ENCODE results near the gene SUGP1. TPM values are rescaled to one million over a fixed set of nuclear protein-coding genes. Genes with fewer than 3 reads are reported as not detected.

SUGP1 gene
- total and polyA plus RNA-seq, 2 of the 13 experiments (the other 11 are each of a cell fraction or from before 2014, with no cell fraction given) = 21.6 to 25.9 TPM

DNA sequence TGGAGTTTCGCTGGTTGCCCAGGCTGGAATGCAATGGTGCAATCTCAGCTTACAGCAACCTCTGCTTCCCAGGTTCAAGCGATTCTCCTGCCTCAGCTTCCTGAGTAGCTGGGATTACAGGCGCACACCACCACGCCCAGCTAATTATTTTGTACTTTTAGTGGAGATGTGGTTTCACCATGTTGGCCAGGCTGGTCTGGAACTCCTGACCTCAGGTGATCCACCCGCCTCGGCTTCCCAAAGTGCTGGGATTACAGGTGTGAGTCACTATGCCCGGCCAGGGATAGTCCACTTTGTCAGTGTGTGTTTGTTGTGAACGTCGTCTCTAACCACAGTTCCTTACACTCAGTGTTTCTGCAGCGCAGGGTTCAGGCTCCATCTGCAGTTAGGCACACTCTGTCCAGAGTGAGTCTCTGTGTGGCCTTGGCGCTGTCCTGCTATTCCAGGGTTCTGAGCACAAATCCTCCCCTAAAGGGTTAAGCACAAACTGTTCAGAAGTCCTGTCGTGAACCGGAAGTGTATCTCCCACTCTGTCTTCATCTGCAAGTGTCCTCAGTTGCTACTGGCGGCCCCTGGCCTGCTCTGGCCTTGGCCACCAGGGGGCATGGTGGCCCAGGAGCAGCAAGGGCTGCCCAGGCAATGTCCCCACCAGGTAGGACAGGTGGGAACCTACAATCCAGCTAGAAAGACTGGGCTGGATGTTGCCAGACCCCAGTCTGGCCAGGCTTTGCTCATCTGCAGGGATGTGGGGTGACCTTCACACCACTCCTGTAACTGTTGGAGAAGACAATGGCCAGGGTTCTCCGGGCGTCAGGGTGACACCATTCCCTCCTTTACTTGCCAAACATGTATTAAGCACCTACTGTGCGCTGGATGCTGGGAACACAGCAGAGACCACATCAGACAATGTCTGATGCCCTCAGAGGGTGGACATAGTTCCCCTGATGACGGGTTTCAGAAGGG lies 46.4 kb upstream of the SUGP1 start (continued):
- TF ChIP-seq, protein P1, sequence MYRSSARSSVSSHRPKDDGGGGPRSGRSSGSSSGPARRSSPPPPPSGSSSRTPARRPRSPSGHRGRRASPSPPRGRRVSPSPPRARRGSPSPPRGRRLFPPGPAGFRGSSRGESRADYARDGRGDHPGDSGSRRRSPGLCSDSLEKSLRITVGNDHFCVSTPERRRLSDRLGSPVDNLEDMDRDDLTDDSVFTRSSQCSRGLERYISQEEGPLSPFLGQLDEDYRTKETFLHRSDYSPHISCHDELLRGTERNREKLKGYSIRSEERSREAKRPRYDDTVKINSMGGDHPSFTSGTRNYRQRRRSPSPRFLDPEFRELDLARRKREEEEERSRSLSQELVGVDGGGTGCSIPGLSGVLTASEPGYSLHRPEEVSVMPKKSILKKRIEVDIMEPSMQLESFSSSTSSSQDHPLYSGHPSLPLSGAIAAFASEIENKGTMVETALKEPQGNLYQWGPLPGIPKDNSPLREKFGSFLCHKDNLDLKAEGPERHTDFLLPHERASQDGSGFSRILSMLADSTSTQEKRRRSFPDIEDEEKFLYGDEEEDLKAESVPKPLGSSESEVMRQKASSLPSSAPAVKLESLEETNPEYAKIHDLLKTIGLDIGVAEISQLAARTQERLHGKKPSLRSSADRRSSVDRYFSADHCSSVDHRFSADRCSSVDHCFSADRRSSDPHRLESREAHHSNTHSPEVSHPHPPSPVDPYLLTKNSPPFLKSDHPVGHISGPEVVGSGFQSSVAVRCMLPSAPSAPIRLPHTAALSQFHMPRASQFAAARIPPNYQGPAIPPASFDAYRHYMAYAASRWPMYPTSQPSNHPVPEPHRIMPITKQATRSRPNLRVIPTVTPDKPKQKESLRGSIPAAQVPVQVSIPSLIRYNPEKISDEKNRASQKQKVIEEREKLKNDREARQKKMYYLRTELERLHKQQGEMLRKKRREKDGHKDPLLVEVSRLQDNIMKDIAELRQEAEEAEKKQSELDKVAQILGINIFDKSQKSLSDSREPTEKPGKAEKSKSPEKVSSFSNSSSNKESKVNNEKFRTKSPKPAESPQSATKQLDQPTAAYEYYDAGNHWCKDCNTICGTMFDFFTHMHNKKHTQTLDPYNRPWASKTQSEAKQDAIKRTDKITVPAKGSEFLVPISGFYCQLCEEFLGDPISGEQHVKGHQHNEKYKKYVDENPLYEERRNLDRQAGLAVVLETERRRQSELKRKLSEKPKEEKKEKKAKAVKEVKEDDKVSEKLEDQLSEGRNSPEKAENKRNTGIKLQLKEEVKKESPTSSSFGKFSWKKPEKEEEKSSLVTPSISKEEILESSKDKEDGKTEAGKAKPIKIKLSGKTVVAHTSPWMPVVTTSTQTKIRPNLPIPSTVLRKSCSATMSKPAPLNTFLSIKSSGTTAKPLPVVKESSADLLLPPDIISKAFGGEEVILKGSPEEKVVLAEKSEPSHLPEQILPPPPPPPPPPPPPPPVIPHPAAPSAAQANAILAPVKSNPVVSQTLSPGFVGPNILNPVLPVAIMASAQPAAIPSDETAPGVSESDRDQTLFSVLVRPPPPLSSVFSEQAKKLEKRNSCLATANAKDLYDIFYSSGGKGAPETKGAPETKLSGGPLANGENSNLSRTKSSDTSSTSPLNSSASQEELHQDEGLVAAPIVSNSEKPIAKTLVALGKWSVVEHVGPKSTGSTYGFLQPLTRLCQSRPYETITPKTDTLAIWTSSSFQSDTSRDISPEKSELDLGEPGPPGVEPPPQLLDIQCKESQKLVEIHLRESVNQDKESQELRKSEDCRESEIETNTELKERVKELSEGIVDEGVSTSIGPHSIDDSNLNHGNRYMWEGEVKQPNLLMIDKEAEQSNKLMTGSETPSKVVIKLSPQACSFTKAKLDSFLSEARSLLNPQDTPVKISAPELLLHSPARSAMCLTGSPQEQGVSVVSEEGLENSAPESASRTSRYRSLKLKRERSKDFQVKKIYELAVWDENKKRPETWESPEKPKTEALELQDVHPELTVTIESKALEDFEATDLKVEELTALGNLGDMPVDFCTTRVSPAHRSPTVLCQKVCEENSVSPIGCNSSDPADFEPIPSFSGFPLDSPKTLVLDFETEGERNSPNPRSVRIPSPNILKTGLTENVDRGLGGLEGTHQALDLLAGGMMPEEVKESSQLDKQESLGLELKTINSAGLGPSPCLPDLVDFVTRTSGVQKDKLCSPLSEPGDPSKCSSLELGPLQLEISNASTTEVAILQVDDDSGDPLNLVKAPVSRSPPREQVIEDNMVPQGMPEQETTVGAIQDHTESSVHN (CRISPR knock-in tag; IDR thresholded peaks at IDR 0.05) = no peak; the same call in 1 of the 2 replicates
- TF ChIP-seq MATR3 (CRISPR knock-in tag; IDR thresholded peaks at IDR 0.05) = no peak
- no peak for TF ChIP-seq FLYWCH1 (CRISPR knock-in tag; IDR thresholded peaks at IDR 0.05)
- TF ChIP-seq ELF1 (CRISPR knock-in tag; IDR thresholded peaks at IDR 0.05) = peak; percentile 88
- no peak for TF ChIP-seq NR2F1 (CRISPR knock-in tag; IDR thresholded peaks at IDR 0.05)
- TF ChIP-seq, protein P2, sequence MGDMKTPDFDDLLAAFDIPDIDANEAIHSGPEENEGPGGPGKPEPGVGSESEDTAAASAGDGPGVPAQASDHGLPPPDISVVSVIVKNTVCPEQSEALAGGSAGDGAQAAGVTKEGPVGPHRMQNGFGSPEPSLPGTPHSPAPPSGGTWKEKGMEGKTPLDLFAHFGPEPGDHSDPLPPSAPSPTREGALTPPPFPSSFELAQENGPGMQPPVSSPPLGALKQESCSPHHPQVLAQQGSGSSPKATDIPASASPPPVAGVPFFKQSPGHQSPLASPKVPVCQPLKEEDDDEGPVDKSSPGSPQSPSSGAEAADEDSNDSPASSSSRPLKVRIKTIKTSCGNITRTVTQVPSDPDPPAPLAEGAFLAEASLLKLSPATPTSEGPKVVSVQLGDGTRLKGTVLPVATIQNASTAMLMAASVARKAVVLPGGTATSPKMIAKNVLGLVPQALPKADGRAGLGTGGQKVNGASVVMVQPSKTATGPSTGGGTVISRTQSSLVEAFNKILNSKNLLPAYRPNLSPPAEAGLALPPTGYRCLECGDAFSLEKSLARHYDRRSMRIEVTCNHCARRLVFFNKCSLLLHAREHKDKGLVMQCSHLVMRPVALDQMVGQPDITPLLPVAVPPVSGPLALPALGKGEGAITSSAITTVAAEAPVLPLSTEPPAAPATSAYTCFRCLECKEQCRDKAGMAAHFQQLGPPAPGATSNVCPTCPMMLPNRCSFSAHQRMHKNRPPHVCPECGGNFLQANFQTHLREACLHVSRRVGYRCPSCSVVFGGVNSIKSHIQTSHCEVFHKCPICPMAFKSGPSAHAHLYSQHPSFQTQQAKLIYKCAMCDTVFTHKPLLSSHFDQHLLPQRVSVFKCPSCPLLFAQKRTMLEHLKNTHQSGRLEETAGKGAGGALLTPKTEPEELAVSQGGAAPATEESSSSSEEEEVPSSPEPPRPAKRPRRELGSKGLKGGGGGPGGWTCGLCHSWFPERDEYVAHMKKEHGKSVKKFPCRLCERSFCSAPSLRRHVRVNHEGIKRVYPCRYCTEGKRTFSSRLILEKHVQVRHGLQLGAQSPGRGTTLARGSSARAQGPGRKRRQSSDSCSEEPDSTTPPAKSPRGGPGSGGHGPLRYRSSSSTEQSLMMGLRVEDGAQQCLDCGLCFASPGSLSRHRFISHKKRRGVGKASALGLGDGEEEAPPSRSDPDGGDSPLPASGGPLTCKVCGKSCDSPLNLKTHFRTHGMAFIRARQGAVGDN (CRISPR knock-in tag; IDR thresholded peaks at IDR 0.05) = peak; percentile 96
- TF ChIP-seq, protein P3, sequence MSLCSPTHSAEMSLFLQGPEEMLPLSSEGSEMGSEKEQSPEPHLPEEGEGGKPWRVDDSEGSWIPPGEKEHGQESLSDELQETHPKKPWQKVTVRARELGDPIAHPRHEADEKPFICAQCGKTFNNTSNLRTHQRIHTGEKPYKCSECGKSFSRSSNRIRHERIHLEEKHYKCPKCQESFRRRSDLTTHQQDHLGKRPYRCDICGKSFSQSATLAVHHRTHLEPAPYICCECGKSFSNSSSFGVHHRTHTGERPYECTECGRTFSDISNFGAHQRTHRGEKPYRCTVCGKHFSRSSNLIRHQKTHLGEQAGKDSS (CRISPR knock-in tag; IDR thresholded peaks at IDR 0.05; ENCODE audit: borderline replicate concordance, low read depth) = no peak
- TF ChIP-seq ZNF274 (CRISPR knock-in tag; IDR thresholded peaks at IDR 0.05) = peak; percentile 91
- TF ChIP-seq ZSCAN9 (CRISPR knock-in tag; IDR thresholded peaks at IDR 0.05; ENCODE audit: borderline replicate concordance) = peak; percentile 68; the same call in 1 of the 2 replicates
- no peak for TF ChIP-seq ZIK1 (CRISPR knock-in tag; IDR thresholded peaks at IDR 0.05; ENCODE audit: borderline replicate concordance, low read depth)
- TF ChIP-seq ZC3H13 (CRISPR knock-in tag; IDR thresholded peaks at IDR 0.05) = no peak
- no peak for TF ChIP-seq ZNF83 (CRISPR knock-in tag; IDR thresholded peaks at IDR 0.05; ENCODE audit: borderline replicate concordance)
- TF ChIP-seq AGO1 (IDR thresholded peaks at IDR 0.05; ENCODE audit: low read depth, low read length, poor library complexity, severe bottlenecking) = no peak
